ENCODE measurements around the gene COX11. TPM values are rescaled to one million over a fixed set of nuclear protein-coding genes. Genes with fewer than 3 reads are reported as not detected.

The COX11 gene
- total RNA-seq, 1 experiment from 2014 or later, result 79.6 TPM

- Histone ChIP-seq H3K9me3 (no peaks in the 10 kb centered on the region), H3K27me3 (no peaks in the 10 kb centered on the region), H3K4me3 (no peak overlapping the region), H3K36me3 (peaks cover 49% of the 10 kb centered on the region)
- DNase-seq, result no peak
Measured at GRCh38 chr17:54935471-54935870, 33.0 kb downstream of the COX11 start.

- no peaks in the 10 kb centered on the region for H3K27me3 ChIP-seq
- no peak overlapping the region for H3K4me3 ChIP-seq
- peaks cover 62% of the 10 kb centered on the region for H3K36me3 ChIP-seq
- H3K9me3 ChIP-seq, result no peaks in the 10 kb centered on the region
- DNase-seq, result no peak
Measured at GRCh38 chr17:54933921-54934320, 34.5 kb downstream of the COX11 start.

GRCh38 chr17:54932711-54933110, 35.7 kb downstream of the COX11 start:
- no peak overlapping the region for H3K4me3 ChIP-seq
- DNase-seq, result no peak
- H3K9me3 ChIP-seq, result no peaks in the 10 kb centered on the region
- H3K27me3 ChIP-seq, result no peaks in the 10 kb centered on the region
- peaks cover 64% of the 10 kb centered on the region for H3K36me3 ChIP-seq

- Histone ChIP-seq H3K27me3 (no peaks in the 10 kb centered on the region), H3K4me3 (no peak overlapping the region), H3K36me3 (peaks cover 39% of the 10 kb centered on the region), H3K9me3 (no peaks in the 10 kb centered on the region)
- no peak for DNase-seq
Measured at GRCh38 chr17:54927525-54927924, 40.9 kb downstream of the COX11 start.

GRCh38 chr17:54924405-54924804, 44.0 kb downstream of the COX11 start:
- DNase-seq, result no peak
- Histone ChIP-seq H3K4me3 (no peak overlapping the region), H3K27me3 (no peaks in the 10 kb centered on the region), H3K9me3 (no peaks in the 10 kb centered on the region), H3K36me3 (peaks cover 26% of the 10 kb centered on the region)

- no peaks in the 10 kb centered on the region for H3K27me3 ChIP-seq
- peaks cover 38% of the 10 kb centered on the region for H3K36me3 ChIP-seq
- peaks cover 4% of the 10 kb centered on the region; the same call in 1 of the 2 replicates for H3K9me3 ChIP-seq
- H3K4me3 ChIP-seq, result no peak overlapping the region
- no peak for DNase-seq
Measured at GRCh38 chr17:54920819-54921218, 47.6 kb downstream of the COX11 start.

- Histone ChIP-seq H3K27me3 (no peaks in the 10 kb centered on the region), H3K36me3 (peaks cover 51% of the 10 kb centered on the region)
- DNase-seq, result no peak
Measured at GRCh38 chr17:54919425-54919824, 49.0 kb downstream of the COX11 start.

GRCh38 chr17:54916721-54917120, 51.7 kb downstream of the COX11 start:
- no peaks in the 10 kb centered on the region for H3K27me3 ChIP-seq
- DNase-seq, result no peak
- peaks cover 7% of the 10 kb centered on the region; the same call in 1 of the 2 replicates for H3K9me3 ChIP-seq
- no peak overlapping the region for H3K4me3 ChIP-seq
- H3K36me3 ChIP-seq, result peaks cover 65% of the 10 kb centered on the region

More at GRCh38 chr17:54919425-54919824, 49.0 kb downstream of the COX11 start:
- Histone ChIP-seq H3K4me3 (no peak overlapping the region), H3K9me3 (peaks cover 7% of the 10 kb centered on the region; the same call in 1 of the 2 replicates)

Other genes with a start within 250 kb of the COX11 start
- 13.9 and 46.3 TPM in 2 replicates for gene TOM1L1, start 67.8 kb downstream of the COX11 start, total RNA-seq (2014; rRNA removed; shearing (Covaris generic); ENCODE audit: low replicate concordance)
- 12.7 and 28.1 TPM in 2 replicates for gene STXBP4, start 111 bp upstream of the COX11 start, total RNA-seq (2014; rRNA removed; shearing (Covaris generic); ENCODE audit: low replicate concordance)

All from MG63 (cell line).